ENCODE results near the gene THRB. TPM values are rescaled to one million over a fixed set of nuclear protein-coding genes. Genes with fewer than 3 reads are reported as not detected.

The THRB gene
- total RNA-seq, 5 donors from 2014 or later (not counting 1 experiment from before 2014, with no cell fraction given): 0.03 to 0.29 (median 0.19) TPM; not detected in 2

- no peaks in the 10 kb centered on the region for H3K36me3 Mint-ChIP-seq
- no peak overlapping the region for H3K27ac Mint-ChIP-seq
- H3K4me3 Mint-ChIP-seq: no peak overlapping the region
- no peaks in the 10 kb centered on the region for H3K4me1 Mint-ChIP-seq
- H3K27me3 Mint-ChIP-seq: peaks cover 0 to 3% of the 10 kb centered on the region in 2 donors
- CTCF ChIA-PET: interaction anchor here in 1 of 2 donors (0.5 kb wide), 1 partner anchor 117 kb away, joined by 3 read pairs; no protein-coding TSS in a partner anchor
- Histone ChIP-seq H3K9me3 (no peaks in the 10 kb centered on the region), H3K4me3 (ENCODE audit: control insufficient read depth in 1 of 2, extremely low read depth in 1 of 2, low read length in 1 of 2) (no peak overlapping the region), H3K4me1 (ENCODE audit: control insufficient read depth in 1 of 2, extremely low read depth in 1 of 2, insufficient read depth in 2 of 2, low read length in 2 of 2) (no peaks in the 10 kb centered on the region), H3K27ac (ENCODE audit: low read length) (no peak overlapping the region), H3K27me3 (replicated peaks in 1 of 2; ENCODE audit: control insufficient read depth in 2 of 2, extremely low read depth in 1 of 2, insufficient read depth in 2 of 2, low read length in 1 of 2) (peaks cover 0 to 5% of the 10 kb centered on the region in 2 experiments), H3K36me3 (ENCODE audit: control insufficient read depth in 2 of 2, extremely low read depth in 1 of 2, insufficient read depth in 1 of 2, low read length in 1 of 2) (no peaks in the 10 kb centered on the region)
- DNase-seq (no peak), ATAC-seq (replicated peaks in 1 of 4) (no peak)
- POLR2A ChIA-PET: no interaction called here
- no CpG with 5 or more reads among the region's 2 CpGs for WGBS (ENCODE audit: insufficient coverage)
- H3K9me3 Mint-ChIP-seq: no peaks in the 10 kb centered on the region
Measured at GRCh38 chr3:24141548-24141947, 353.1 kb downstream of the THRB start.

GRCh38 chr3:24139463-24140412 is 354.9 kb downstream of the THRB start:
- H3K27ac ChIP-seq (ENCODE audit: low read length): no peak overlapping the region
- Mint-ChIP-seq H3K27me3 (peaks cover 0 to 3% of the 10 kb centered on the region in 2 donors), H3K4me3 (no peak overlapping the region), H3K4me1 (no peaks in the 10 kb centered on the region), H3K27ac (no peak overlapping the region), H3K36me3 (no peaks in the 10 kb centered on the region), H3K9me3 (no peaks in the 10 kb centered on the region)
- ATAC-seq (replicated peaks in 1 of 4) (no peak), DNase-seq (no peak)
- WGBS (ENCODE audit: insufficient coverage): 67% methylated on average over 1 of the region's 4 CpGs
- H3K27me3 ChIP-seq (replicated peaks in 1 of 2; ENCODE audit: control insufficient read depth in 2 of 2, extremely low read depth in 1 of 2, insufficient read depth in 2 of 2, low read length in 1 of 2): peaks cover 0 to 5% of the 10 kb centered on the region in 2 experiments
- H3K36me3 ChIP-seq (ENCODE audit: control insufficient read depth in 2 of 2, extremely low read depth in 1 of 2, insufficient read depth in 1 of 2, low read length in 1 of 2): no peaks in the 10 kb centered on the region
- CTCF ChIA-PET: no interaction called here
- no peak overlapping the region for H3K4me3 ChIP-seq (ENCODE audit: control insufficient read depth in 1 of 2, extremely low read depth in 1 of 2, low read length in 1 of 2)
- no peaks in the 10 kb centered on the region for H3K4me1 ChIP-seq (ENCODE audit: control insufficient read depth in 1 of 2, extremely low read depth in 1 of 2, insufficient read depth in 2 of 2, low read length in 2 of 2)
- no peaks in the 10 kb centered on the region for H3K9me3 ChIP-seq
- POLR2A ChIA-PET: no interaction called here

- no CpG with 5 or more reads among the region's 1 CpG for WGBS (ENCODE audit: insufficient coverage)
- Mint-ChIP-seq H3K27me3 (no peaks in the 10 kb centered on the region), H3K4me1 (no peaks in the 10 kb centered on the region), H3K36me3 (no peaks in the 10 kb centered on the region), H3K4me3 (no peak overlapping the region), H3K27ac (no peak overlapping the region), H3K9me3 (no peaks in the 10 kb centered on the region)
- Histone ChIP-seq H3K9me3 (no peaks in the 10 kb centered on the region), H3K36me3 (ENCODE audit: control insufficient read depth in 2 of 2, extremely low read depth in 1 of 2, insufficient read depth in 1 of 2, low read length in 1 of 2) (no peaks in the 10 kb centered on the region), H3K27ac (ENCODE audit: low read length) (no peak overlapping the region), H3K4me3 (ENCODE audit: control insufficient read depth in 1 of 2, extremely low read depth in 1 of 2, low read length in 1 of 2) (no peak overlapping the region), H3K27me3 (replicated peaks in 1 of 2; ENCODE audit: control insufficient read depth in 2 of 2, extremely low read depth in 1 of 2, insufficient read depth in 2 of 2, low read length in 1 of 2) (peaks cover 0 to 7% of the 10 kb centered on the region in 2 experiments), H3K4me1 (ENCODE audit: control insufficient read depth in 1 of 2, extremely low read depth in 1 of 2, insufficient read depth in 2 of 2, low read length in 2 of 2) (no peaks in the 10 kb centered on the region)
- no peak for ATAC-seq (replicated peaks in 1 of 4)
- POLR2A ChIA-PET: no interaction called here
- no peak for DNase-seq
- CTCF ChIA-PET: no interaction called here
Measured at GRCh38 chr3:24138876-24139256, 355.8 kb downstream of the THRB start.

- no peak for DNase-seq
- ATAC-seq (replicated peaks in 1 of 4): no peak
- no peaks in the 10 kb centered on the region for H3K36me3 Mint-ChIP-seq
- POLR2A ChIA-PET: no interaction called here
- CTCF ChIA-PET: no interaction called here
- Histone ChIP-seq H3K36me3 (ENCODE audit: control insufficient read depth in 2 of 2, extremely low read depth in 1 of 2, insufficient read depth in 1 of 2, low read length in 1 of 2) (no peaks in the 10 kb centered on the region), H3K4me3 (ENCODE audit: control insufficient read depth in 1 of 2, extremely low read depth in 1 of 2, low read length in 1 of 2) (no peak overlapping the region), H3K27me3 (replicated peaks in 1 of 2; ENCODE audit: control insufficient read depth in 2 of 2, extremely low read depth in 1 of 2, insufficient read depth in 2 of 2, low read length in 1 of 2) (peaks cover 0 to 2% of the 10 kb centered on the region in 2 experiments), H3K27ac (ENCODE audit: low read length) (no peak overlapping the region), H3K9me3 (no peaks in the 10 kb centered on the region), H3K4me1 (ENCODE audit: control insufficient read depth in 1 of 2, extremely low read depth in 1 of 2, insufficient read depth in 2 of 2, low read length in 2 of 2) (no peaks in the 10 kb centered on the region)
- WGBS (ENCODE audit: insufficient coverage): 76% methylated on average over 4 of the region's 6 CpGs
- H3K4me3 Mint-ChIP-seq: no peak overlapping the region
- H3K27me3 Mint-ChIP-seq: no peaks in the 10 kb centered on the region
- no peaks in the 10 kb centered on the region for H3K9me3 Mint-ChIP-seq
- no peaks in the 10 kb centered on the region for H3K4me1 Mint-ChIP-seq
- no peak overlapping the region for H3K27ac Mint-ChIP-seq
Measured at GRCh38 chr3:24137958-24138875, 356.4 kb downstream of the THRB start.

- Mint-ChIP-seq H3K9me3 (no peaks in the 10 kb centered on the region), H3K4me3 (no peak overlapping the region), H3K27ac (no peak overlapping the region), H3K27me3 (no peaks in the 10 kb centered on the region), H3K36me3 (no peaks in the 10 kb centered on the region), H3K4me1 (no peaks in the 10 kb centered on the region)
- DNase-seq (no peak), ATAC-seq (replicated peaks in 1 of 4) (no peak)
- H3K4me1 ChIP-seq (ENCODE audit: control insufficient read depth in 1 of 2, extremely low read depth in 1 of 2, insufficient read depth in 2 of 2, low read length in 2 of 2): no peaks in the 10 kb centered on the region
- 90% methylated on average over 3 of the region's 3 CpGs for WGBS (ENCODE audit: insufficient coverage)
- H3K27me3 ChIP-seq (replicated peaks in 1 of 2; ENCODE audit: control insufficient read depth in 2 of 2, extremely low read depth in 1 of 2, insufficient read depth in 2 of 2, low read length in 1 of 2): peaks cover 0 to 2% of the 10 kb centered on the region in 2 experiments
- no peaks in the 10 kb centered on the region for H3K9me3 ChIP-seq
- POLR2A ChIA-PET: no interaction called here
- no peak overlapping the region for H3K27ac ChIP-seq (ENCODE audit: low read length)
- no peak overlapping the region for H3K4me3 ChIP-seq (ENCODE audit: control insufficient read depth in 1 of 2, extremely low read depth in 1 of 2, low read length in 1 of 2)
- CTCF ChIA-PET: no interaction called here
- no peaks in the 10 kb centered on the region for H3K36me3 ChIP-seq (ENCODE audit: control insufficient read depth in 2 of 2, extremely low read depth in 1 of 2, insufficient read depth in 1 of 2, low read length in 1 of 2)
Measured at GRCh38 chr3:24137334-24137733, 357.3 kb downstream of the THRB start.

- H3K36me3 Mint-ChIP-seq: no peaks in the 10 kb centered on the region
- no peaks in the 10 kb centered on the region for H3K27me3 Mint-ChIP-seq
- no peaks in the 10 kb centered on the region for H3K4me1 ChIP-seq (ENCODE audit: control insufficient read depth in 1 of 2, extremely low read depth in 1 of 2, insufficient read depth in 2 of 2, low read length in 2 of 2)
- POLR2A ChIA-PET: no interaction called here
- no peaks in the 10 kb centered on the region for H3K36me3 ChIP-seq (ENCODE audit: control insufficient read depth in 2 of 2, extremely low read depth in 1 of 2, insufficient read depth in 1 of 2, low read length in 1 of 2)
- no peak overlapping the region for H3K27ac ChIP-seq (ENCODE audit: low read length)
- H3K27ac Mint-ChIP-seq: no peak overlapping the region
- no peaks in the 10 kb centered on the region for H3K4me1 Mint-ChIP-seq
- DNase-seq: no peak
- peaks cover 0 to 2% of the 10 kb centered on the region in 2 experiments for H3K27me3 ChIP-seq (replicated peaks in 1 of 2; ENCODE audit: control insufficient read depth in 2 of 2, extremely low read depth in 1 of 2, insufficient read depth in 2 of 2, low read length in 1 of 2)
- CTCF ChIA-PET: interaction anchor here in 1 of 2 donors (0.6 kb wide), 1 partner anchor 1552 kb away, joined by 3 read pairs; no protein-coding TSS in a partner anchor
- H3K9me3 Mint-ChIP-seq: no peaks in the 10 kb centered on the region
- ATAC-seq (replicated peaks in 1 of 4): no peak
- H3K9me3 ChIP-seq: no peaks in the 10 kb centered on the region
- no peak overlapping the region for H3K4me3 Mint-ChIP-seq
- no peak overlapping the region for H3K4me3 ChIP-seq (ENCODE audit: control insufficient read depth in 1 of 2, extremely low read depth in 1 of 2, low read length in 1 of 2)
Measured at GRCh38 chr3:24136624-24137310, 357.9 kb downstream of the THRB start.
